ENCODE data around the gene TRIM69. TPM values are rescaled to one million over a fixed set of nuclear protein-coding genes. Genes with fewer than 3 reads are reported as not detected.

TRIM69 gene
- total and polyA plus RNA-seq, 3 experiments from 2014 or later: 37.0 to 73.8 (median 70.8) TPM

DNA sequence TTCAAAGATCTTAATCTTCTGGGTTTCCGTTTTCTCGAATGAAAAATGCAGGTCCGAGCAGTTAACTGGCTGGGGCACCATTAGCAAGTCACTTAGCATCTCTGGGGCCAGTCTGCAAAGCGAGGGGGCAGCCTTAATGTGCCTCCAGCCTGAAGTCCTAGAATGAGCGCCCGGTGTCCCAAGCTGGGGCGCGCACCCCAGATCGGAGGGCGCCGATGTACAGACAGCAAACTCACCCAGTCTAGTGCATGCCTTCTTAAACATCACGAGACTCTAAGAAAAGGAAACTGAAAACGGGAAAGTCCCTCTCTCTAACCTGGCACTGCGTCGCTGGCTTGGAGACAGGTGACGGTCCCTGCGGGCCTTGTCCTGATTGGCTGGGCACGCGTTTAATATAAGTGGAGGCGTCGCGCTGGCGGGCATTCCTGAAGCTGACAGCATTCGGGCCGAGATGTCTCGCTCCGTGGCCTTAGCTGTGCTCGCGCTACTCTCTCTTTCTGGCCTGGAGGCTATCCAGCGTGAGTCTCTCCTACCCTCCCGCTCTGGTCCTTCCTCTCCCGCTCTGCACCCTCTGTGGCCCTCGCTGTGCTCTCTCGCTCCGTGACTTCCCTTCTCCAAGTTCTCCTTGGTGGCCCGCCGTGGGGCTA, 25.1 kb upstream of the TRIM69 start, which contains the start of the genes B2M and PATL2:
B2M (plus strand) TSS at position 422 of the 647 bp plus-strand sequence; CDS start at position 452, 30 bp downstream.
PATL2 (minus strand) TSS at position 228 of the 647 bp plus-strand sequence. CDS start 34,833 bp downstream, outside the sequence.
- peak within 1 kb of the TSS; percentile 99 to 100 (median 100) for H3K27ac Mint-ChIP-seq
- peaks cover 45% of the 10 kb centered on the region for H3K36me3 ChIP-seq (ENCODE audit: insufficient read depth, low read length)
- peak within 1 kb of the TSS; percentile 79 for H3K4me3 ChIP-seq (ENCODE audit: low read length)
- peaks cover 0 to 10% (median 0%) of the 10 kb centered on the region in 5 donors for H3K9me3 Mint-ChIP-seq
- ChIA-PET CTCF (interaction anchor here (0.9 to 19.5 kb wide), 17 partner anchors 8 to 133 kb away, joined by 3 to 478 read pairs (median 8); partner anchors contain the start of genes SPG11 and TRIM69), POLR2A (interaction anchor here (0.5 to 15.9 kb wide), 20 partner anchors 11 to 175 kb away, joined by 3 to 728 read pairs (median 6); partner anchors contain the start of genes EIF3J, SPG11 and TRIM69)
- peaks cover 33 to 68% (median 49%) of the 10 kb centered on the region in 3 donors for H3K36me3 Mint-ChIP-seq
- H3K4me1 ChIP-seq (ENCODE audit: insufficient read depth, low read length): peaks cover 48% of the 10 kb centered on the region
- no peaks in the 10 kb centered on the region for H3K27me3 ChIP-seq (ENCODE audit: insufficient read depth, low read length, poor library complexity, severe bottlenecking)
- H3K4me1 Mint-ChIP-seq: peaks cover 38 to 51% (median 48%) of the 10 kb centered on the region in 3 donors
- peak within 1 kb of the TSS; percentile 96 to 100 (median 100) for H3K4me3 Mint-ChIP-seq
- peak; percentile 90 to 99 (median 96) for DNase-seq
- H3K27ac ChIP-seq (ENCODE audit: low read depth, low read length): peak within 1 kb of the TSS; percentile 100
- H3K9me3 ChIP-seq (ENCODE audit: low read length): no peaks in the 10 kb centered on the region
- H3K27me3 Mint-ChIP-seq: peaks cover 0 to 20% of the 10 kb centered on the region in 2 donors

- peak overlapping the region; percentile 96 to 100 (median 100) for H3K4me3 Mint-ChIP-seq
- Histone ChIP-seq H3K27me3 (ENCODE audit: insufficient read depth, low read length, poor library complexity, severe bottlenecking) (no peaks in the 10 kb centered on the region), H3K4me1 (ENCODE audit: insufficient read depth, low read length) (peaks cover 51% of the 10 kb centered on the region), H3K4me3 (ENCODE audit: low read length) (peak overlapping the region; percentile 79), H3K27ac (ENCODE audit: low read depth, low read length) (peak overlapping the region; percentile 100), H3K36me3 (ENCODE audit: insufficient read depth, low read length) (peaks cover 51% of the 10 kb centered on the region), H3K9me3 (ENCODE audit: low read length) (no peaks in the 10 kb centered on the region)
- POLR2A ChIA-PET: interaction anchor here (0.5 to 15.9 kb wide), 15 partner anchors 11 to 175 kb away, joined by 3 to 728 read pairs (median 7); partner anchors contain the start of genes EIF3J, SPG11 and TRIM69
- H3K36me3 Mint-ChIP-seq: peaks cover 36 to 75% (median 53%) of the 10 kb centered on the region in 3 donors
- peaks cover 0 to 20% of the 10 kb centered on the region in 2 donors for H3K27me3 Mint-ChIP-seq
- CTCF ChIA-PET: interaction anchor here (1.2 to 19.5 kb wide), 15 partner anchors 8 to 133 kb away, joined by 3 to 478 read pairs (median 8); partner anchors contain the start of genes SPG11 and TRIM69
- peaks cover 44 to 57% (median 54%) of the 10 kb centered on the region in 3 donors for H3K4me1 Mint-ChIP-seq
- DNase-seq: peak; percentile 33 to 82 (median 69)
- H3K9me3 Mint-ChIP-seq: peaks cover 0 to 10% (median 0%) of the 10 kb centered on the region in 5 donors
- peak overlapping the region; percentile 99 to 100 (median 100) for H3K27ac Mint-ChIP-seq
These were observed 24.5 kb upstream of the TRIM69 start for GRCh38 chr15:44711743-44712345.

DNA sequence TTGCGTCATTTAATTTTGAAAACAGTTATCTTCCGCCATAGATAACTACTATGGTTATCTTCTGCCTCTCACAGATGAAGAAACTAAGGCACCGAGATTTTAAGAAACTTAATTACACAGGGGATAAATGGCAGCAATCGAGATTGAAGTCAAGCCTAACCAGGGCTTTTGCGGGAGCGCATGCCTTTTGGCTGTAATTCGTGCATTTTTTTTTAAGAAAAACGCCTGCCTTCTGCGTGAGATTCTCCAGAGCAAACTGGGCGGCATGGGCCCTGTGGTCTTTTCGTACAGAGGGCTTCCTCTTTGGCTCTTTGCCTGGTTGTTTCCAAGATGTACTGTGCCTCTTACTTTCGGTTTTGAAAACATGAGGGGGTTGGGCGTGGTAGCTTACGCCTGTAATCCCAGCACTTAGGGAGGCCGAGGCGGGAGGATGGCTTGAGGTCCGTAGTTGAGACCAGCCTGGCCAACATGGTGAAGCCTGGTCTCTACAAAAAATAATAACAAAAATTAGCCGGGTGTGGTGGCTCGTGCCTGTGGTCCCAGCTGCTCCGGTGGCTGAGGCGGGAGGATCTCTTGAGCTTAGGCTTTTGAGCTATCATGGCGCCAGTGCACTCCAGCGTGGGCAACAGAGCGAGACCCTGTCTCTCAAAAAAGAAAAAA, 23.9 kb upstream of the TRIM69 start:
- Histone ChIP-seq H3K4me1 (ENCODE audit: insufficient read depth, low read length) (peaks cover 54% of the 10 kb centered on the region), H3K27me3 (ENCODE audit: insufficient read depth, low read length, poor library complexity, severe bottlenecking) (no peaks in the 10 kb centered on the region), H3K27ac (ENCODE audit: low read depth, low read length) (peak overlapping the region; percentile 100), H3K4me3 (ENCODE audit: low read length) (peak overlapping the region; percentile 79), H3K36me3 (ENCODE audit: insufficient read depth, low read length) (peaks cover 57% of the 10 kb centered on the region), H3K9me3 (ENCODE audit: low read length) (no peaks in the 10 kb centered on the region)
- Mint-ChIP-seq H3K36me3 (peaks cover 38 to 81% (median 57%) of the 10 kb centered on the region in 3 donors), H3K4me1 (peaks cover 50 to 62% (median 61%) of the 10 kb centered on the region in 3 donors), H3K27me3 (peaks cover 0 to 20% of the 10 kb centered on the region in 2 donors), H3K9me3 (peaks cover 0 to 10% (median 0%) of the 10 kb centered on the region in 5 donors), H3K4me3 (peak overlapping the region; percentile 96 to 100 (median 100)), H3K27ac (peak overlapping the region; percentile 99 to 100 (median 100))
- ChIA-PET CTCF (interaction anchor here (0.7 to 19.5 kb wide), 11 partner anchors 9 to 128 kb away, joined by 3 to 478 read pairs (median 13); partner anchors contain the start of genes SPG11 and TRIM69), POLR2A (interaction anchor here (0.7 to 15.9 kb wide), 10 partner anchors 10 to 286 kb away, joined by 3 to 728 read pairs (median 20); partner anchors contain the start of genes SPG11 and TRIM69)
- peak; percentile 45 to 88 (median 81) for DNase-seq

DNA sequence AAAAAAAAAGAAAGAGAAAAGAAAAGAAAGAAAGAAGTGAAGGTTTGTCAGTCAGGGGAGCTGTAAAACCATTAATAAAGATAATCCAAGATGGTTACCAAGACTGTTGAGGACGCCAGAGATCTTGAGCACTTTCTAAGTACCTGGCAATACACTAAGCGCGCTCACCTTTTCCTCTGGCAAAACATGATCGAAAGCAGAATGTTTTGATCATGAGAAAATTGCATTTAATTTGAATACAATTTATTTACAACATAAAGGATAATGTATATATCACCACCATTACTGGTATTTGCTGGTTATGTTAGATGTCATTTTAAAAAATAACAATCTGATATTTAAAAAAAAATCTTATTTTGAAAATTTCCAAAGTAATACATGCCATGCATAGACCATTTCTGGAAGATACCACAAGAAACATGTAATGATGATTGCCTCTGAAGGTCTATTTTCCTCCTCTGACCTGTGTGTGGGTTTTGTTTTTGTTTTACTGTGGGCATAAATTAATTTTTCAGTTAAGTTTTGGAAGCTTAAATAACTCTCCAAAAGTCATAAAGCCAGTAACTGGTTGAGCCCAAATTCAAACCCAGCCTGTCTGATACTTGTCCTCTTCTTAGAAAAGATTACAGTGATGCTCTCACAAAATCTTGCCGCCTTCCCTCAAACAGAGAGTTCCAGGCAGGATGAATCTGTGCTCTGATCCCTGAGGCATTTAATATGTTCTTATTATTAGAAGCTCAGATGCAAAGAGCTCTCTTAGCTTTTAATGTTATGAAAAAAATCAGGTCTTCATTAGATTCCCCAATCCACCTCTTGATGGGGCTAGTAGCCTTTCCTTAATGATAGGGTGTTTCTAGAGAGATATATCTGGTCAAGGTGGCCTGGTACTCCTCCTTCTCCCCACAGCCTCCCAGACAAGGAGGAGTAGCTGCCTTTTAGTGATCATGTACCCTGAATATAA, 23.0 kb upstream of the TRIM69 start:
- H3K4me3 Mint-ChIP-seq: peak overlapping the region; percentile 96 to 100 (median 100)
- H3K27ac ChIP-seq (ENCODE audit: low read depth, low read length): peak overlapping the region; percentile 100
- peaks cover 56% of the 10 kb centered on the region for H3K4me1 ChIP-seq (ENCODE audit: insufficient read depth, low read length)
- no peak for DNase-seq
- H3K27me3 ChIP-seq (ENCODE audit: insufficient read depth, low read length, poor library complexity, severe bottlenecking): no peaks in the 10 kb centered on the region
- peak overlapping the region; percentile 99 to 100 (median 100) for H3K27ac Mint-ChIP-seq
- peaks cover 64% of the 10 kb centered on the region for H3K36me3 ChIP-seq (ENCODE audit: insufficient read depth, low read length)
- H3K36me3 Mint-ChIP-seq: peaks cover 44 to 84% (median 55%) of the 10 kb centered on the region in 3 donors
- ChIA-PET CTCF (interaction anchor here (0.7 to 19.5 kb wide), 11 partner anchors 9 to 129 kb away, joined by 3 to 478 read pairs (median 12); partner anchors contain the start of genes SPG11 and TRIM69), POLR2A (interaction anchor here (0.6 to 15.9 kb wide), 13 partner anchors 9 to 286 kb away, joined by 3 to 728 read pairs (median 6); partner anchors contain the start of genes SPG11 and TRIM69)
- H3K4me1 Mint-ChIP-seq: peaks cover 55 to 63% (median 63%) of the 10 kb centered on the region in 3 donors
- H3K9me3 ChIP-seq (ENCODE audit: low read length): no peaks in the 10 kb centered on the region
- peaks cover 0 to 10% (median 0%) of the 10 kb centered on the region in 5 donors for H3K9me3 Mint-ChIP-seq
- H3K27me3 Mint-ChIP-seq: peaks cover 0 to 20% of the 10 kb centered on the region in 2 donors
- peak overlapping the region; percentile 79 for H3K4me3 ChIP-seq (ENCODE audit: low read length)

DNA sequence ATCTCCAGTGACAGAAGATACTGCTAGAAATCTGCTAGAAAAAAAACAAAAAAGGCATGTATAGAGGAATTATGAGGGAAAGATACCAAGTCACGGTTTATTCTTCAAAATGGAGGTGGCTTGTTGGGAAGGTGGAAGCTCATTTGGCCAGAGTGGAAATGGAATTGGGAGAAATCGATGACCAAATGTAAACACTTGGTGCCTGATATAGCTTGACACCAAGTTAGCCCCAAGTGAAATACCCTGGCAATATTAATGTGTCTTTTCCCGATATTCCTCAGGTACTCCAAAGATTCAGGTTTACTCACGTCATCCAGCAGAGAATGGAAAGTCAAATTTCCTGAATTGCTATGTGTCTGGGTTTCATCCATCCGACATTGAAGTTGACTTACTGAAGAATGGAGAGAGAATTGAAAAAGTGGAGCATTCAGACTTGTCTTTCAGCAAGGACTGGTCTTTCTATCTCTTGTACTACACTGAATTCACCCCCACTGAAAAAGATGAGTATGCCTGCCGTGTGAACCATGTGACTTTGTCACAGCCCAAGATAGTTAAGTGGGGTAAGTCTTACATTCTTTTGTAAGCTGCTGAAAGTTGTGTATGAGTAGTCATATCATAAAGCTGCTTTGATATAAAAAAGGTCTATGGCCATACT, 21.1 kb upstream of the TRIM69 start:
- H3K27me3 ChIP-seq (ENCODE audit: insufficient read depth, low read length, poor library complexity, severe bottlenecking): no peaks in the 10 kb centered on the region

GRCh38 chr15:44715797-44716334, 20.5 kb upstream of the TRIM69 start:
- H3K4me1 Mint-ChIP-seq: peaks cover 61 to 66% (median 64%) of the 10 kb centered on the region in 3 donors
- peaks cover 0 to 20% of the 10 kb centered on the region in 2 donors for H3K27me3 Mint-ChIP-seq
- peak overlapping the region; percentile 96 to 100 (median 100) for H3K4me3 Mint-ChIP-seq

More for the DNA sequence above, 21.1 kb upstream of the TRIM69 start:
- Histone ChIP-seq H3K27ac (ENCODE audit: low read depth, low read length) (peak overlapping the region; percentile 32), H3K4me1 (ENCODE audit: insufficient read depth, low read length) (peaks cover 56% of the 10 kb centered on the region), H3K4me3 (ENCODE audit: low read length) (peak overlapping the region; percentile 79), H3K36me3 (ENCODE audit: insufficient read depth, low read length) (peaks cover 69% of the 10 kb centered on the region), H3K9me3 (ENCODE audit: low read length) (no peaks in the 10 kb centered on the region)
- Mint-ChIP-seq H3K4me1 (peaks cover 59 to 64% (median 63%) of the 10 kb centered on the region in 3 donors), H3K4me3 (peak overlapping the region; percentile 96 to 100 (median 100)), H3K27ac (peak overlapping the region; percentile 66 to 100 (median 92)), H3K27me3 (peaks cover 0 to 20% of the 10 kb centered on the region in 2 donors), H3K9me3 (peaks cover 0 to 10% (median 0%) of the 10 kb centered on the region in 5 donors), H3K36me3 (peaks cover 47 to 89% (median 50%) of the 10 kb centered on the region in 3 donors)
- POLR2A ChIA-PET: interaction anchor here (0.6 to 15.9 kb wide), 5 partner anchors 7 to 47 kb away, joined by 3 to 728 read pairs (median 83); partner anchors contain the start of genes SPG11 and TRIM69
- no peak for DNase-seq
- CTCF ChIA-PET: interaction anchor here (11.3 to 19.5 kb wide), 3 partner anchors 14 to 50 kb away, joined by 156 to 478 read pairs (median 242); partner anchors contain the start of genes SPG11 and TRIM69

More at GRCh38 chr15:44715797-44716334, 20.5 kb upstream of the TRIM69 start:
- Histone ChIP-seq H3K4me3 (ENCODE audit: low read length) (peak overlapping the region; percentile 79), H3K9me3 (ENCODE audit: low read length) (no peaks in the 10 kb centered on the region), H3K27me3 (ENCODE audit: insufficient read depth, low read length, poor library complexity, severe bottlenecking) (no peaks in the 10 kb centered on the region), H3K27ac (ENCODE audit: low read depth, low read length) (no peak overlapping the region), H3K36me3 (ENCODE audit: insufficient read depth, low read length) (peaks cover 69% of the 10 kb centered on the region), H3K4me1 (ENCODE audit: insufficient read depth, low read length) (peaks cover 59% of the 10 kb centered on the region)
- POLR2A ChIA-PET: interaction anchor here (6.4 to 15.9 kb wide), 3 partner anchors 7 to 47 kb away, joined by 83 to 728 read pairs (median 604); partner anchors contain the start of genes SPG11 and TRIM69
- Mint-ChIP-seq H3K36me3 (peaks cover 47 to 85% (median 47%) of the 10 kb centered on the region in 3 donors), H3K9me3 (peaks cover 0 to 10% (median 0%) of the 10 kb centered on the region in 5 donors), H3K27ac (peak overlapping the region; percentile 59 to 100 (median 90))
- CTCF ChIA-PET: interaction anchor here (11.3 to 19.5 kb wide), 3 partner anchors 14 to 51 kb away, joined by 156 to 478 read pairs (median 242); partner anchors contain the start of genes SPG11 and TRIM69
- no peak for DNase-seq

All from CD8-positive, alpha-beta memory T cell (primary cell).